Renal pelvis (tissue), 4 donors: Measurements from ENCODE around the gene PRPF8. TPM values are rescaled to one million over a fixed set of nuclear protein-coding genes. Genes with fewer than 3 reads are reported as not detected.

Source experiments
- DNase-seq: peaks from one replicate; pipeline ENCODE4 v3.0.0-alpha.2; 2013
- polyA plus RNA-seq, 3 donors: library from polyadenylated mRNA; unstranded; fragments of 120-200 nt; gene quantifications; one replicate each; pipeline ENCODE4 v1.2.1, GENCODE V29; 2013; ENCODE audit not compliant: insufficient read length in 3 of 3

PRPF8 gene
- polyA plus RNA-seq, 3 donors = 307 to 367 (median 333) TPM

DNA sequence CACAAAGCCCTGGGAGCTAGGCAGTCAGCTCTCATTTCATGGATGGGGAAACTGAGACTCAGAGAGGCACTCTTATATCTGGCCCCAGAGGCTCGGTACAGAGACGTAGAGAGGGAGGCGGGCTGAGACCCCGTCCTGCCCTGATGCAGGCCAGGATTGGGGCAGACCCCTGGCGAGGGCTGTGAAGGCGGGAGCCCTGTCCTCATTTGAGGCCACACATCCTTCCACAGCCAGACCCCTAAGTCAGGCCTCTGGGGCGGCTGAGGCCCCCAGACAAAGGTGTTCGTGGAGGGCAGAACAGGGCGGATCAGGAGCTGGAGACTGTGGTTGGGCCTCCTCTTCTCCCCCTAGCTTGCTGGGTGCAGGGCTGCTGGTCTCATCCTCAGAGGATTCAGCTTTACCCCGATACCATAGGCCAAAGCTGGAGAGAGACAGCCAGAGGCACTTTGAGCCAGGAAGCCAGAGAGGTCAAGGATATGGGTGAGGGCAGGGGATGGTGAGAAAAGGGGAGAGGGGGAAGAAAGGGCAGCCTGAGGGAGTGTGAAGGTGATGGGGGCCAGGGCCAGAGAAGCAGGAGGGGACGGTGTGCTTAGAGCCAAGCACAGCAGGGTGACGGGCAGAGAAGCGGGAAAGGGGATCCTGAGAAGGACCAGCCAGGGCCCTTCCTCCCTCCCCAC lies 38.3 kb downstream of the PRPF8 start:
- no peak for DNase-seq

- no peak for DNase-seq
Observed at GRCh38 chr17:1645207-1646171, 39.2 kb downstream of the PRPF8 start, which contains the start of gene SCARF1. Gene SCARF1 (minus strand): TSS chr17:1645732. CDS start chr17:1645697, 35 bp downstream.

DNA sequence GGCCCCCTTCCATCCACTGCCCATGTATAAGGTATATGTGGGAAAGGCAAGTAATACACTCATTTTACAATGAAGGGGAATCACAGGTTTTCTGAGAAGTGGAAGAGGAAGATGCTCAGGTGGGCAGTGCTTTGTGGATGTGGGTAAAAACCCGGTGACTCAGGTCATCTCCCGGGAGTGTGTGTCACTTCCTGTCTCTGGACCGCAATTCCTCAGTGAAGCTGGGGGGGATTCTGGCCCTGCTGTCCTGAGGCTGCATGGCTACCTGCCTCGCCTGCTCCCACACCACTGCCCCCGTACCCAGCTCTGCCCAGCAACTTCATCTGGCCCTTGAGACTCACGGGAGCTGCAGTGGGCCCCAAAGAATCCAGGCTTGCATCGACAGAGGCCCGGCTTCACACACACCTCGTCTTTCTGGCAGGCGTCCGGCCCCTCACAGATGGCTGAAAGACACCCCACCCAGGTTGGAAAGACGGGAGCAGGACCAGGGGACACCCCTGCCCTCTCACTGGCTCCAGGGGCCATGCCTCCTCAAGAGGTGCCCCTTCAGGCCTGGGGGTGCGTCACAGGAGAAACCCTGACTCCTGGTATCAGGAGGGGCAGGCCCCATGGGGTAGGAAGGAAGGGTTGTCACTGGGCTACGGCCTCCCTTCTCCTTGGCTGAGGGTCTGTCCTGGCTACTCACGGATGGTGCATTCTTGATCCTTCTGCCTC lies 40.0 kb downstream of the PRPF8 start:
- DNase-seq = no peak

GRCh38 chr17:1643999-1644492 lies 40.6 kb downstream of the PRPF8 start:
- DNase-seq = no peak

DNA sequence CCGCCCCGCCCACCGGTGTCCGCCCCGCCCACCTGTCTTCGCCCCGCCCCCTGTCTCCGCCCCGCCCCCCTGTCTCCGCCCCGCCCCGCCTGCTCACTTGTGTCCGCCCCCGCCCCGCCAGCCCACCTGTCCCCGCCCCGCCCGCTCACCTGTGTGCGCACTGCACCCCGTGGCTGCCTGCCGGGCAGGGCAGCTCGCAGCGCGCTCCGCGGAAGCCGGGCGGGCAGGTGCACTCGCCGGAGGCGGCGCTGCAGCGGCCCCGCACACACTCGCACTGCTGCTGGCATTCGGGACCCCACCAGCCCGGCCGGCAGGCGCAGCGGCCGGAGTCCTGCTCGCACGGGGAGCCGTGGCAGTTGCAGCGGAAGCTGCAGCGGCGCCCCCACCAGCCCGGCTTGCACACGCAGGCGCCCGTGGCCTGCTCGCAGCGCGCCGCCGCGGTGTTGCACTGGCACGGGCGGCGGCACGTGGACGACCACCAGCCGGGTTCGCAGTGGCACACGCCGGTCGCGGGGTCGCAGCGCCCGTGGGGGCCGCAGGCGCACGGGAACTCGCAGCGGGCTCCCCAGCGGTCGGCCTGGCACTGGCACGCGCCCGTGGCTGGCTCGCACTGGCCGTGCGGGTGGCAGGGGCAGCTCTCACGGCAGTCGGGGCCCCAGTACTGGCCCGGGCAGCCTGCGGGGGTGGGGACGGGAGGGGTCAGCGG lies 41.2 kb downstream of the PRPF8 start:
- no peak for DNase-seq

DNA sequence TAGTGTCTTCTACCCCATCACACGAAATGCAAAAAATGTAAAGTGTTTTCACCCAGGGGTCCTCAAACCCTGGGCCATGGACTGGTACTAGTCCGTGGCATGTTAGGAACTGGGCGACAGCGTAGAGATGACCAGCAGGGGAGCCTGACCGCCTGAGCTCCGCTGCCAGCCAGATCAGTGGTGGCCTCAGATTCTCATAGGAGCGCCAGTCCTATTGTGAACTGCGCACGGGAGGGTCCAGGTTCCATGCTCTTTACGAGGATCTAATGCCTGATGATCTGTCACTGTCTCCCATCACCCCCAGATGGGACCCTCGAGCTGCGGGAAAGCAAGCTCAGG lies 43.6 kb downstream of the PRPF8 start:
- DNase-seq = no peak

GRCh38 chr17:1640329-1641064 lies 44.2 kb downstream of the PRPF8 start:
- no peak for DNase-seq

- DNase-seq = no peak
Observed at GRCh38 chr17:1639549-1640180, 45.0 kb downstream of the PRPF8 start.

DNA sequence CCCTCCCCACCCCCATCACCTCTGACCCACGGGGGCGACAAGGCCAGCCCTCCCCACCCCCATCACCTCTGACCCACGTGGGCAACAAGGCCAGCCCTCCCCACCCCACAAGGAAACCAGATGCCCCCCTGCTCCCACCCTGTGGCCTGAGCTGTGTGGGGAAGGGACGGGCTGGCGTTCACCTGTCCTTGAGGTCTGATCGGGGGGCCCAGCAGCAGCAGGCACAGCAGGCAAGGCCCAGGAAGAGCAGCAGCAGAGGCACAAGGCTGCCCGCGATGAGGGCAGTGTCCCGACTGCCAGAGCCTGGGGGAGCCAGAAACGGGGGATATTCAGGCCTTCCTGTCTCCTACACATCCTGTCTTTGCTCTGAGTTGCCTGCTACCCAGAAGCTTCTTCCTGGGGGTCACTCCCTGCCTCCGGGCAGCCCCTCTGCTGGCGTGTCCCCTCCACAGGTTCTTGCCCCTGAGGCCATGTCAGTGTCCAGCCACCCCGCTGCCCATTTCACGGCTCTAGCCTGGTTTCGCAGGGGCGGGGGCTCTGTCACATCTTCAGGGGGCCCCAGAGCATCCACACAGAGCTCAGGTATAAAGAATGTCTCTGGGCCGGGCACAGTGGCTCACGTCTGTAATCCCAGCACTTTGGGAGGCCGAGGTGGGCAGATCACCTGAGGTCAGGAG lies 45.9 kb downstream of the PRPF8 start:
- DNase-seq = no peak

DNA sequence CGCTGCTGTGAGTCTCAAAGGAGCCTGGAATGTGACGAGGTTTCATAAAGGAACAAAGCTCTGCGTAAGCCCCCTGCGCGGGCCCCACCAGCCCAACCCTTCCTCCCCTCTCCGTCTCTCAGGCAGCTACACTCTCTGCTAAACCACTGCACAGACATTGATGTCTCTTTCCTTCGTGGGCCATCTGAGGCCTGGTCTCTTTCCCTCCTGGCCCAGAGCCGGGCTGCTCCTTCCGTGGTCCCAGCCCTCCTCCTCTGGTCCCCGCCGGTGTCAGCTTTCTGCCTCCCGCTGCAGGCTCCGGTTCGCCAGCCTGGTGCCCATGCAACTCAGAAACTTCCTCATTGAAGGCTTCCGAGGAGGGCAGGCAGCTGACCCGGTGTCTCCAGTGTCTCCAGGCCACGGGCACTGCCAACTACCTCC lies 46.5 kb downstream of the PRPF8 start:
- DNase-seq = no peak

- DNase-seq = no peak
Observed at GRCh38 chr17:1636732-1637285, 47.9 kb downstream of the PRPF8 start.

DNA sequence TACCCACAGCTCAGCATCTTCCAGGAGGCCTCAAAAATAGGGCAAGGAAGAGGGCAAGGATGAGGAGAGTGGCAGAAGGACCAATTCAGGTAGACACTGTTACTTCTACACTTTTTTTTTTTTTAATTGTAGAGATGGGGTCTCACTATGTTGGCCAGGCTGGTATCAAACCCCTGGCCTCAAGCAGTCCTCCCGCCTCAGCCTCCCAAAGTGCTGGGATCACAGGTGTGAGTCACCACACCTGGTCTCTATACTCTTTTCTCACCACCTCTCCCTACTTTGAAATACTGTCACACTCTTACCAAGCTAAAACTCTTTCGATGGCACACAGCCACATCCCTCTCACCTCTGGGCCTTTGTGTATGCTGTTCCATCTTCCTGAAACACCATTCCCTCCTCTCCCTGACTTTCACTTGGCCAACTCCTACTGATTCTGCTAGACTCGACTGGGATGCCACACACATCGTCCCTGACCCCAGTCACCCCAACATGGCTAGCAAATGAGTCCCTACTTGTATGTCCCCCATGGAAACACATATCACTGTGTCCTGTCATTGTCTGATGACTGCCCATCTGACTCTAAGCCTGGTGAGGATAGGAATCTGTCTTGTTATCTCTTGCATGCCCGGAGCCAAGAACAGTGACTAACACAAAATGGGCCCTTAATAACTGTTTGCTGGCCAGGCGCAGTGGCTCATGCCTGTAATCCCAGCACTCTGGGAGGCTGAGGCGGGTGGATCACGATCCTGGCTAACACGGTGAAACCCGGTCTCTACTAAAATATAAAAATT lies 48.8 kb downstream of the PRPF8 start:
- no peak for DNase-seq

- no peak for DNase-seq
Observed at GRCh38 chr17:1634841-1635650, 49.6 kb downstream of the PRPF8 start.

DNA sequence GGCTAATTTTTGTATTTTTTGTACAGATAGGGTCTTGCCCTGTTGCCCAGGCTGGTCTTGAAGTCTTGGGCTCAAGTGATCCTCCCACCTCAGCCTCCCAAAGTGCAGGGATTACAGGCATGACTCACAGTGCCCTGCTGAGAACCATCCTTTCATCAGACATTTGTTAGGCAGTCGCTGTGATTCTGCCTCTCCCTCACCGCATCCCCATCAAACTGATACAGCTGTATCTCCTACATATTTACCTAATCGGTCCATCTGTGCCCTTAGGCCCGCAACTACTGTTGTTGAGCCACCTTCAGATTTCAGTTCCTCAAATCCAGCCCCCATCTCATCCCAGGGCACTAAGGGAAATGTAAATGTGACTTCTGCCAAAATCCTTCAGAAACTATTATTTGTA lies 54.0 kb downstream of the PRPF8 start:
- no peak for DNase-seq

- no peak for DNase-seq
Observed at GRCh38 chr17:1629504-1630310, 55.0 kb downstream of the PRPF8 start.

DNA sequence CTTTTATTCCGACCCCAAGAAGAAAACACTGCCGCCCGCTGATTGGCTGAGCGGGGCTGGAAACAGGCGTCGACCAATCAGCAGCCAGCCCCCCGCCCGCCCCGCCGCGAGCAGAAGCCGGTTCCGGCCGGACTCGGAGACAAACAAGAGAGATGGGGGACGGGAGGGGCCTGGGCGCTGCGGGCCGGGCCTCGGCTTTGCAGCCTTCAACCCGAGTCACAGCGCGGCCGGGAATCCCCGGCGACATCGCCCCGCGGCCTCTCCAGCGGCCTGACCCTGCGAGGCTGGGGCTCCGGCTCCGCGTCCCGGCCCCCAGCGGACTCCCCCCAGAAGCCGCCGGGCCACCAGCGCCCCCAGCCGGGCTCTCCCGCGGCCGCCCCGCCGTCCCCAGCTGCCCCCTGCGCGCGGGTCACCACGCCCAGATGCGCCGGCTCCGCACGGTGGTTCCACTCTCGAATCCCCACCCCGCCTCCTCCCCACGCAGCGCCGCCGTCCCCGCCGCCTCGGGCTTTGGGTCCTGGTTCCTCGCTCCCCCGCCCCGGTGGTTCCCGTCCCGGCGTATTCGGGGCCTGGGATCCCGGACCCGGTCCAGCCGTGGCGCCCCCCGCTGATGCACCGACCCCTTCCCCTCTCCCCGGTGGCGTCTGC lies 55.7 kb downstream of the PRPF8 start:
- DNase-seq = peak; percentile 96
